Progenitor cell of endocrine pancreas (in vitro differentiated cells): ENCODE measurements around the gene PRR23E. TPM values are rescaled to one million over a fixed set of nuclear protein-coding genes. Genes with fewer than 3 reads are reported as not detected.

Experiments
- DNase-seq: peaks from one replicate; pipeline ENCODE4 v3.0.0; 2021; ENCODE audit warnings: low spot score; ENCODE audit not compliant: unreplicated experiment
- H3K27ac Mint-ChIP-seq: 2 replicates; pipeline ENCODE4 v1.8.0; 2021; ENCODE audit warnings: mild to moderate bottlenecking, moderate library complexity, mixed read lengths
- H3K27me3 Mint-ChIP-seq: 2 replicates; pipeline ENCODE4 v1.8.0; 2021; ENCODE audit warnings: mixed read lengths
- H3K36me3 Mint-ChIP-seq: 2 replicates; pipeline ENCODE4 v1.8.0; 2022; ENCODE audit warnings: mixed read lengths; ENCODE audit not compliant: insufficient read depth
- H3K4me1 Mint-ChIP-seq: 2 replicates; pipeline ENCODE4 v1.8.0; 2021; ENCODE audit warnings: low read depth, mixed read lengths
- H3K4me3 Mint-ChIP-seq: 2 replicates; pipeline ENCODE4 v1.8.0; 2021; ENCODE audit warnings: low read depth, mild to moderate bottlenecking, moderate library complexity, mixed read lengths
- H3K9me3 Mint-ChIP-seq: 2 replicates; pipeline ENCODE4 v1.8.0; 2021; ENCODE audit warnings: low read depth, mixed read lengths
- CTCF ChIP-seq: fragments of 200-600 bp; sonication (generic); IDR thresholded peaks from one replicate; pipeline ENCODE4 v1.5.0; 2021; ENCODE audit warnings: antibody characterized with exemption, mild to moderate bottlenecking; ENCODE audit not compliant: unreplicated experiment
- total RNA-seq: library from RNA; stranded (reverse); gene quantifications from 2 replicates; pipeline ENCODE4 v1.2.1, GENCODE V29; 2021

PRR23E gene
- total RNA-seq, 1 donor from 2014 or later: not detected

- H3K9me3 Mint-ChIP-seq: peaks cover 12% of the 10 kb centered on the region
- peaks cover 16% of the 10 kb centered on the region for H3K4me1 Mint-ChIP-seq
- no peaks in the 10 kb centered on the region for H3K27me3 Mint-ChIP-seq
- no peak for DNase-seq
- H3K4me3 Mint-ChIP-seq: no peak overlapping the region
- no peak overlapping the region for H3K27ac Mint-ChIP-seq
- TF ChIP-seq CTCF: no peak
- H3K36me3 Mint-ChIP-seq: no peaks in the 10 kb centered on the region
These were observed 12.1 kb upstream of the PRR23E start for GRCh38 chr3:127180859-127181258.

- H3K4me3 Mint-ChIP-seq: peak overlapping the region; percentile 4
- peaks cover 12% of the 10 kb centered on the region for H3K9me3 Mint-ChIP-seq
- H3K27ac Mint-ChIP-seq: peak overlapping the region; percentile 1
- H3K27me3 Mint-ChIP-seq: no peaks in the 10 kb centered on the region
- DNase-seq: no peak
- peaks cover 16% of the 10 kb centered on the region for H3K4me1 Mint-ChIP-seq
- H3K36me3 Mint-ChIP-seq: no peaks in the 10 kb centered on the region
- no peak for TF ChIP-seq CTCF
These were observed 10.5 kb upstream of the PRR23E start for GRCh38 chr3:127182431-127182830.

GRCh38 chr3:127182848-127183714 is 9.8 kb upstream of the PRR23E start:
- H3K27ac Mint-ChIP-seq: peak overlapping the region; percentile 90
- peak; percentile 49 for DNase-seq
- TF ChIP-seq CTCF: no peak
- no peaks in the 10 kb centered on the region for H3K27me3 Mint-ChIP-seq
- H3K4me3 Mint-ChIP-seq: peak overlapping the region; percentile 18
- no peaks in the 10 kb centered on the region for H3K36me3 Mint-ChIP-seq
- H3K9me3 Mint-ChIP-seq: peaks cover 12% of the 10 kb centered on the region
- peaks cover 16% of the 10 kb centered on the region for H3K4me1 Mint-ChIP-seq

GRCh38 chr3:127183931-127184869 is 8.7 kb upstream of the PRR23E start:
- no peak overlapping the region for H3K4me3 Mint-ChIP-seq
- peaks cover 16% of the 10 kb centered on the region for H3K4me1 Mint-ChIP-seq
- H3K27ac Mint-ChIP-seq: no peak overlapping the region
- DNase-seq: no peak
- no peaks in the 10 kb centered on the region for H3K36me3 Mint-ChIP-seq
- no peak for TF ChIP-seq CTCF
- H3K27me3 Mint-ChIP-seq: no peaks in the 10 kb centered on the region
- H3K9me3 Mint-ChIP-seq: peaks cover 13% of the 10 kb centered on the region

GRCh38 chr3:127184870-127185216 is 8.1 kb upstream of the PRR23E start:
- Mint-ChIP-seq H3K27ac (no peak overlapping the region), H3K4me1 (peaks cover 16% of the 10 kb centered on the region)
- no peak for TF ChIP-seq CTCF

More at GRCh38 chr3:127184870-127185216, 8.1 kb upstream of the PRR23E start:
- Mint-ChIP-seq H3K9me3 (peaks cover 8% of the 10 kb centered on the region), H3K4me3 (no peak overlapping the region), H3K27me3 (no peaks in the 10 kb centered on the region), H3K36me3 (no peaks in the 10 kb centered on the region)
- no peak for DNase-seq
